GM19372 (cell line): Measurements from ENCODE around the gene TNFRSF1B.

Source experiments
- ATAC-seq: cut with Tn5 transposase; IDR thresholded peaks from one replicate; pipeline ENCODE4 v1.9.1; 2021; ENCODE audit warnings: mild to moderate bottlenecking, low read depth, moderate library complexity; ENCODE audit not compliant: unreplicated experiment

The TNFRSF1B gene

DNA sequence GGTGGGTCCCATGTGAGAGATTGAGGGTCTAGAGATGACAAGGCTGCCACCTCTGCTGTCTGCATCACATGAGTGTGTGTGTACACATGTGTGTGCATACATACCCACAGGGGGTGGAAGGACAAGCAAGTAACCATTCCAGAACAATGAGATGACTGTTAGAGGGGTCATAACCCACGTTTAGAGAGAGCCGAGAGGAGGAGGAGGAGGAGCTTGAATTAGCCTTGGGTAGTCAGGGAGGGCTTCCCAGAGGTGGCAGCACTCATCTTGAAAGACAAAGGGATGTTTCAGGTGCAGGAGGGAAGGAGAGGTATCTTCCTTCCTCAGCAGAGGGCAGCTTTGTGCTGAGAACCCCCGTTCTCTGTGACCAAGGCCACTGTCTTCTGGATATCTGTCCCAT lies 21.3 kb downstream of the TNFRSF1B start:
- ATAC-seq = no peak

DNA sequence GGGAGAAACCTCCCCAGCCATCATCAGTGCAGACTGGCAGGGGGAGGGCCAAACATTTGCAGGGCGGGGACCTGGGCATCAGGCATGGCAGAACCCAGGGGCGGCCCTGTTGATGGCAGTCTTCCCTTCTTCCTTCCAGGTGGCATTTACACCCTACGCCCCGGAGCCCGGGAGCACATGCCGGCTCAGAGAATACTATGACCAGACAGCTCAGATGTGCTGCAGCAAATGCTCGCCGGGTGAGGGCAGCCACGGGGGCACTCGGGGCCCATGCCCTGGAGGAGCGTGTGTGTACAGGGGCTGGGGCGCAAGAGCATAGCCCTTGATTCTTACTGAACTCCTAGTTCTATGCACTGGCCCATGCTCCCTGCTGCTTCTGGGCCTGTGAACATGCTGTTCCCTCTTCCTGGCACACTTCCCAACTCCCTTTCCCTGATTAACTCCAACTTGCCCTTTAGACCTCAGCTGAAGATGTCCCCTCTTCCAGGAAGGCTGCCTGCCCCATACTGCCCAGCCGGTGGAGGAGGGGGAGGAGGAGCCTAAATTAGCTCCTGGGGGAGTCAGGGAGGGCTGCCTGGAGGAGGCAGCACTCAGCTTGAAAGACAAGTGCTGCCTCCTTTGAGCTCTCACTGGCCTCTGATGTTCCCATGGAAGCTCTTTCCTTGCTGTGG lies 22.0 kb downstream of the TNFRSF1B start:
- ATAC-seq = no peak

DNA sequence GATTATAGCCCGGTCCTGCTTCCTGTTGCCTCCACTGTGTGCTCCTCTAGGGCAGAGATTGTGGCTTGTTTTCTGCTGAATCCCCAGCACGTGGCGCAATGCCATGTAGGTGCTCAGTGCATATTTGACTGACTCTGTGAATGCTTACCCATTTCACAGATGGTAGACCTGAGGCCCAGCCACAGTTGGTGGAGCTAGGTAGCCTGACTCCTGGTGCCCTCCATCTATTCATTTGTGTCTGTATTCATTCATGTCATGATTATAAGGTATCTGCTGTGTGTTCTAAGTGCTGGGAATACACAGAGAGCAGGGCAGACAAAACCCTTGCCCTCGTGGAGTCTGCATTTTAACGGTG lies 22.5 kb downstream of the TNFRSF1B start:
- ATAC-seq = no peak

DNA sequence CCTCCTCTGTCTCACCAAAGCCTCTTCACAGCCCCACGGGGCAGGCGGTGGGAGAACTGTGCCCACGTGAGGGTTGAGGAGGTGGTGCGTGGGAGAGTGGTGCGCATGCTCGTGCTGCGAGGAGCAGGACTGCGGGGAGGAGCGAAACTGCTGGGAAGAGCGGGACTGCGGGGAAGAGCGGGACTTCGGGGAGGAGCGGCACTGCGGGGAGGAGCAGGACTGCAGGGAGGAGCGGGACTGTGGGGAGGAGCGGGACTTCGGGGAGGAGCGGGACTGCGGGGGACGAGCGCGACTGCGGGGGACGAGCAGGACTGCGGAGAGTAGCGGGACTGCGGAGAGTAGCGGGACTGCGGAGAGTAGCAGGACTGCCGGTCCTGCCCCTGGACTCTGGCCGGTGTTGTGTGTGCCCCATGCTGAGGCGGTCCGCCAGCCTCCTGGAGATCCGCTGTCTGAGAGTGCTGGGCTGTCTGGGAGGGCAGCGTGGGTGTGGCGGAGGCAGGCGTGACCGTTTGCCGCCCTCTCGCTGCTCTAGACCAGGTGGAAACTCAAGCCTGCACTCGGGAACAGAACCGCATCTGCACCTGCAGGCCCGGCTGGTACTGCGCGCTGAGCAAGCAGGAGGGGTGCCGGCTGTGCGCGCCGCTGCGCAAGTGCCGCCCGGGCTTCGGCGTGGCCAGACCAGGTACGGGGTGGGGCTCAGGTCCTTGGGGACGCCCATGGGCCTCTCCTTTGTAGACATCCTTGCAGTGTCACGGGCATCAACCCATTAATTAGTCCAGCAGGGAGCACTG lies 24.6 kb downstream of the TNFRSF1B start:
- no peak for ATAC-seq

DNA sequence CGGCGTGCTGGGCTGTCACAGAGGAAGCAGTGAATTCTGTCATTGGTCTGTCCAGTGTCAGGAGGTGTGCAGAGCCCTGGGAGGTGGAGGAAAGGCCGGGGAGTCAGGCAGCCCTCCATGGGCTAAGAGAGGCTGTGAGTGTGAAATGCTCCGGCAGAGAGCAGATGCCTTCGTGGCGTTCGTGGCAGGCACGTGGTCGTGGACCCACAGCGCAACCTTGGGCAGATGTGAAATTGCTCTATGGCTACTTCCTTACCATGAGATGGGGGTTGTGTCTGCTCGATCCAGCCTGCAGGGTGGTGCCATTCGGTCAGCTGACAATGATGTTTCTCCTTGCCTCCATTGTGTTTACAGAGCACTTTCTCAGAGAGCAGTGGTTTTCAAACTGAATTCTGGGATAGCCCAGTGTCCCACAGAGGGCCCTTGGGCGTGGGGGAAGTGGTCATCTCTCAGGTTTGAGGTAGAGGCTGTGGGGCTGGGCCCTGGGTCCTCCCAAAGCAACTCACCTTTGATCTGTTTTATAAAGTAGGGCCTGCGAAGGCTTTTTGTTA lies 27.9 kb downstream of the TNFRSF1B start:
- no peak for ATAC-seq

DNA sequence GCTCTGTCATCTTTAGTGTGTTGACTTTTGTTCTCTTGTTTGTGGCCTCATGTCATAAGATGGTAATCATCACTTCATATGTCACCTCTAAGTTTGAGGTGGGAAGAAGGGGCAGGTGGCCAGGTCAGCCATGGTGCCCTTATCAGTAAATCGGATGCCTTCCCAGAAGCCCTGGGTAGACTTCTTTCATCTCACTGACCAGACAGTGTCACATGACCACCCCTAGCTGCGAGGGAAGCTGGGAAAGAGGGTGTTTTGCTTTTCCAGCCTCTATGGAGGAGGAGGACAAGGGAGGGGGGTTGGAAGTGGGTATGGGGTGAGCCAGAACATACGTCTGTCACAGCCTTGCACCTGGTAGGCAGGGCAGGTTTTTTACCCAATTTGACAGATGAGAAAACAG lies 28.6 kb downstream of the TNFRSF1B start:
- ATAC-seq = no peak

DNA sequence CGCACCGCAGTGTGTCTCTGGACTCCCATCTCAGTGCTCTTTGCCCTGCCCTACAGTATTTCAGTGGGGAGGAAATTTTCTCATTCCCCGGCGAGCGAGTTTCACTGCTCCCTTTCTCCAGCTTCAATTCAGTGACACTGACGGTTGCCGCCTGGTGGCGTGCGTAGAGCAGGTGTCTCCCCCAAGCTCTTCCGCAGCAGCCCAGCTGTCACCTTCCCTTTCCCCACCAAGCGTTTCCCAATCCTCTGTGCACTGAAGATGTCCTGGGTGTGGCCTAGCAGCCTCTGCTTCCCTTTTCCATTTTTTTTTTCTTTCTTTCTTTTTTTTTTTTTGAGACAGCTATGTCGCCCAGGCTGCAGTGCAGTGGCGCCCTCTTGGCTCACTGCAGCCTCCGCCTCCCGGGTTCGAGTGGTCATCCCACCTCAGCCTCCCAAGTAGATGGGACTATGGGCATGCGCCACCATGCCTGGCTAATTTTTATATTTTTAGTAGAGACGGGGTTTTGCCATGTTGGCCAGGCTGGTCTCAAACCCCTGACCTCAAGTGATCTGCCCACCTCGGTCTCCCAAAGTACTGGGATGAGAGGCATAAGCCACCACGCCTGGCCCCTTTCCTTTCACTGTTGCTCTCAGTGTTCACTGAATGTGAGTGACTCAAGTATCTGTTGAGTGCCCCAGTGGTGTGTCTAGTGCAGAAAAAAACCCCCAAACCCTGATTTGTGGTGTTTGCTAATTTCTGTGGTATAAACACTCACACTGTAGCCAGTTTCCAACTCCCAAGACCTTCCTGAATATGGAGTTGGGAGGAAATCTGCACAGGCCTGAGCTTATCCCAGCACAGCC lies 30.1 kb downstream of the TNFRSF1B start:
- no peak for ATAC-seq

DNA sequence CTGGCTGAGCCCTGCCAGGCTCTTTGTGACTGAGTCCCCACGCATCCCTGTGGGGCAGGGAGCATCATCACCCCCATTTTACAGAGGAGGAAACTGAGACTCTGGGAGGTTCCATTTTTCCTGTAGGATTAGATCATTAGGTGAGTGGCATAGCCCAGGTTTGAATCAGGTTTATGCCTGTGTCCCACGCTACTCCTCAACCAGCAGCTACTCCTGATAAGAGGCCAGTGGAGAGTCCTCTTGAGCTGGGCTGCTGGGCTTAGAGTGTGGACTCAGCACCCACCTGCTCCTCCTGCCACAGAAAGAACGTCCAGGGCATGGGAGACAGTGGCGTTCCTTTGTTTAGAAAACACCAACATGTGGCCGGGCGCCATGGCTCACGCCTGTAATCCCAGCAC lies 30.7 kb downstream of the TNFRSF1B start:
- no peak for ATAC-seq

DNA sequence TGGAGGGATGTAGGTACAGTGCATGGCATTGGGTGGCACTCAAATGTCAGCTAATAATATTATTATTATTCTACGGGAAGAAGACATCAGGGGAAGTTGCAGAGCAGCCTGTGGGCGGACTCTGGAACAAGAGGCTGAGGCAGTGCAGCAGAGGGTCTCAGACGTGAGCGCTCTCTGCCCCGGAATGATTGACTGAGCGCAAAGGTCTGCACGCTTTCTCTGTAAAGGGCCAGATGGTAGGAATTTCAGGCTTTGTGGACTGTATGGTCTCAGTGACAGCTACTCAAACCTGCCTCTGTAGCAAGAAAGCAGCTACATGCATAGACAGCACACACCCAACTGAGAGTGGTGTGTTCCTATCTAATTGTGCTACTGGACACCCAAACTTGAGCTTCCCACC lies 33.4 kb downstream of the TNFRSF1B start:
- no peak for ATAC-seq

DNA sequence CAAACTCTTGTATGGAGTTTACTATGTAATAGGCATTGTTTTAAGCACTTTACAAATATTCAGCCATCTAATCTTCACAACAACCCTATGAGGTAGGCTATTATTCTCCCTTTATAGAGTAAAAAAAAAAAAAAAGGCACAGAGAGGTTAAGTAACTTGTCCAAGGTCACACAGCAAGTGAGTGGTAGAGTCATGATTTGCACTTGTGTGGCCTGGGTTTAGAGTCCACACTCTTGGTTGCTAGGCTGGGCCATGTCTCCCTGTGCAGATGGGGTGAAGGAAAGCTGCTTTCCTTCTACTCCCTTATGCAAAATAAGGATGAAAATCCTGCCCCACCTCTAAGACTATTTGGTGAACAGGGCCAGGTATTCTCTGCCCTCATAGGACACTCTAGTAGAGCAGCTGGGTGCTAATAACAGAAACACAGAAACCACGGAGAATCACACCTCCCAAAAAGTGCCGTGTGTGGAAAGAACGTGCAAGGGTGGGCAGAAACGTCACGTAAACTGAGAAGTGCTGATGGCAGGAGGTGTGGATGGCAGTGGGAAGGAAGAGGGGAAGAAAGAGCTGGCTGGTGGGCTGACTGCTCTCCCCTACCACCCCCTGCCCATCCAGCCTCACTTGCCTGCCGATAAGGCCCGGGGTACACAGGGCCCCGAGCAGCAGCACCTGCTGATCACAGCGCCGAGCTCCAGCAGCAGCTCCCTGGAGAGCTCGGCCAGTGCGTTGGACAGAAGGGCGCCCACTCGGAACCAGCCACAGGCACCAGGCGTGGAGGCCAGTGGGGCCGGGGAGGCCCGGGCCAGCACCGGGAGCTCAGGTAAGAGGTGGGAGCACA lies 34.8 kb downstream of the TNFRSF1B start:
- ATAC-seq = no peak

DNA sequence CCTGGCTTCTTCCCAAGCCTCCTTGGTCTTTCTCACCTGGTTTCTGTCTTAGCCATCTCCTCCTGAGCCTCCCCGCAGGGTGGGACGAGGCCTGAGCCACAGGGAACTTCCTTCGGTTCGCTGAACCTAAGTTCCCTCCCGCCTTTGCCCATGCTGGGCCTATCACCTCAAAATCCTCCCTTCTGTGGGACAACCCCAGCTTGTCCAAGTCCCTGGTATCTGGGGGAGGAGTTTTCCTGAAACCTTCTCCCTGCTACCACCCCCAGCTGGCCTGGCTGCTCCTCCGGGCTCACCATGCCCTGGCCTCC lies 35.4 kb downstream of the TNFRSF1B start:
- ATAC-seq = no peak

DNA sequence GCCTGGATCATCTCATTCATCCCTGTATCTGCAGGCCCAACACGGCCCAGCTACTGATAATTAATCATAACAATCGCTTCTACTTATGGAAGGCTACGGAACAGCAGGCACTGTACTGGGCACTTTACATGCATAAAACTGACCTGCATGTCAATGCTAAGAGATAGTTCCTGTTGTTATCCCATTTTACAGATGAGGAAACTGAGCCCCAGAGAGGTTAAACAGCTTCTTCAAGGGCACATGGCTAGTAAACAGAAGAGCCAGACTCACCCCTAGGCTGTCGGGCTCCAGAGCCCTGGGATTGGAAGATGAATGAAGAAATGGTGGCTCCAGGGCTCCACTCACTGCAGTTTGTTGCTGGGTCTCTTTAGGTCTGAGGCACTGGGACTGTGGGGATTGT lies 35.8 kb downstream of the TNFRSF1B start:
- no peak for ATAC-seq

DNA sequence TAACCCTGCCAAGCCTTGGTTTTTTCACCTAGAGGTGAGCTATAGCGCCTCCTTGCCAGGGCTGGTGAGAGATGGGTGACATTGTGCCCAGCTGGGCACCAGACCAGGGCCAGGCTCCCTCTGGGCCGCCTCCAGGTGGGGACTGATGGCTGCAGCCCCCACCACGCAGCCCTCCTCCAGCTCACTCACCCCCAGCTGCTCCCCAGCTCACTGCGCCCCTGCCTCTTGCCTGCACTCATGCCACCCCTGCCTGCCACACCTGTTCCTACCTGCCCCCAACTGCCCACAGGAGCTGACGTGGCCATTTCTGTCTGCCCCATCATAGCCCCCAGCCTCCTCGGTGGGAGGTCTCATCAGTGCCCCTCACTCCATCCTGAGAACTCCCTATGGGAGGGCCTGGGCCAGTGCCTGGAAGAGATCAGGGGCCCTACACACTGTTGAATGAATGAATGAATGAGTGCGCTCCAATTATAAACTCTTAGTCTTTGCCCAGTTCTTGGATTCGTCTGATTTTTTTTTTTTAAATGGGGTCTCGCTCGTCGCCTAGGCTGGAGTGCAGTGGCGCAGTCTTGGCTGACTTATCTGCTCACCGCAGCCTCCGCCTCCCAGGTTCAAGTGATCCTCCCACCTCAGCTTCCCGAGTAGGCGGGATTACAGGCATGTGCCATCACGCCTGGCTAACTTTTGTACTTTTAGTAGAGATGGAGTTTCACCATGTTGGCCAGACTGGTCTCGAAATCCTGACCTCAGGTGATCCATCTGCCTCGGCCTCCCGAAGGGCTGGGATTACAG lies 36.6 kb downstream of the TNFRSF1B start:
- no peak for ATAC-seq

DNA sequence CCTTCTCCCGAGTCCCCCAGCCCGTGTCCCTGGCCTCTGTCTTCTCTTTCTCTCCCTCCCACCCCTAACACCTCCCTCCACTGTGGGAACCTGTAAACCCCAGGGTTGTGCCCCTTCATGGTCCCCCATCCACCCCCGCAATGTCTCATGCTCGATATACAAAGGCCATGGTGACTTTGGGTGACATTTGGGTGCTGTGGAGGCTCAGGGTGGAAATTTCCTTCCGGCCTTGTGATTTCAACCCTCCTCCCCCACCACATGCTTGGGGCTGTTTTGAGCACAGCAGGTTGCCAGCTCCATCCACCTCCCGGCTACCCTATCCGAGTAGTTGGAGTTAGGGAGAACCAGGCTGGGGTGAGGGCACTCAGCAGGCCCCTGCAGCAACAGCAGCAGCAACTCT lies 37.3 kb downstream of the TNFRSF1B start:
- ATAC-seq = no peak

DNA sequence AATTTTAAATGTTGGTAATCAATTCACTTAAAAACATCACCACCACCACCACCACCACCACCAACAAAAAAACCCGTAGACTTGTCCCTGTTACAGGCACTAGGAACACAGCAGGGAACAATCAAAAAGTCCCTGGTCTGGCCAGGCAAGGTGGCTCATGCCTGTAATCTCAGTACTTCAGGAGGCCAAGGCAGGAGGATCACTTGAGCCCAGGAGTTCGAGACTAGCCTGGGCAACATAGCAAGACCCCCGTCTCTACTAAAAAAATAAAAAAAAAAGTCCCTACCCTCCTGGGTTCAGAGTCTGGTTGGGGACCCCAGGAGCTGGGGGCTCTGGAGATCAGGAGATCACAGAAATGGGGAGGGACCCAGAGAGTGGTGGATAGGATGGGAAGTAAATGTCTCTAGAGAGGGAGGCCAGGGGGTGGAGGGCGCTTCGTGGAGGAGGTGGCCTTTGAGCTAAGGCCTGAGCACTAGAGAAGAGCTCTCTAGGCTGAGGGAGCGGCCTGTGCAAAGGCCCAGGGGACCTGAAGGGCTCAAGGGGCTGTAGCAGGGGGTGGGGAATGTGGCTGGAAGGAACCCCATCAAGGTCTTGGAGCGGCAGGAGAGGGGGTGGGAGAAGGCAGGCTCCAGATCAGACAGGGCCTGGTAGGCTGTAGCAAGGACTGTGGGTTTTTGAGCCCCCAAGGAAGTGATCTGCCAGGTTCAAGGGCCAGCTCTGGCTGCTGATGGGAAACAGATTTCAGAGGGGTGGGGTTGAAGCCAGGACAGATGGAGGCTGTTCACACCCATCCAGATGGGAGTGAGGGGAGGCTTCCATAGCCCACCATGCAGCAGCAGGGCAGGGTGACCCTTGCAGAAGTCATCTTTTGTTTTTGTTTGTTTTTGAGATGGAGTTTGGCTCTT lies 38.2 kb downstream of the TNFRSF1B start:
- ATAC-seq = no peak

DNA sequence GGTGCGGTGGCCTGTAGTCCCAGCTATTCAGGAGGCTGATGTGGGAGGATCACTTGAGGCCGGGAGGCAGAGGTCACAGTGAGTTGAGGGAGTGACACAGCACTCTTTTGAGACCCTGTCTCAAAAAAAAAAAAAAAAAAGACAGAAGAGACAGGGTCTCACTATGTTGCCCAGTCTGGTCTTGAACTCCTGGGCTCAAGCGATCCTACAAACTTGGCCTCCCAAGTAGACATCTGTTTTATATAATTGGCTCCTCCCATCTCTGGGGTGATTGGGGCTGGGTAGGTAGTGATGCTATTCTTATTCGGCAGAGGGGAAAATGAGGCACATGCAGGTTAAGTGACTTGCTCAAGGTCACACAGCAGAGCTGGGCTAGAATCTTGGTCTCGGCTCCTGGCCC lies 39.4 kb downstream of the TNFRSF1B start:
- no peak for ATAC-seq

DNA sequence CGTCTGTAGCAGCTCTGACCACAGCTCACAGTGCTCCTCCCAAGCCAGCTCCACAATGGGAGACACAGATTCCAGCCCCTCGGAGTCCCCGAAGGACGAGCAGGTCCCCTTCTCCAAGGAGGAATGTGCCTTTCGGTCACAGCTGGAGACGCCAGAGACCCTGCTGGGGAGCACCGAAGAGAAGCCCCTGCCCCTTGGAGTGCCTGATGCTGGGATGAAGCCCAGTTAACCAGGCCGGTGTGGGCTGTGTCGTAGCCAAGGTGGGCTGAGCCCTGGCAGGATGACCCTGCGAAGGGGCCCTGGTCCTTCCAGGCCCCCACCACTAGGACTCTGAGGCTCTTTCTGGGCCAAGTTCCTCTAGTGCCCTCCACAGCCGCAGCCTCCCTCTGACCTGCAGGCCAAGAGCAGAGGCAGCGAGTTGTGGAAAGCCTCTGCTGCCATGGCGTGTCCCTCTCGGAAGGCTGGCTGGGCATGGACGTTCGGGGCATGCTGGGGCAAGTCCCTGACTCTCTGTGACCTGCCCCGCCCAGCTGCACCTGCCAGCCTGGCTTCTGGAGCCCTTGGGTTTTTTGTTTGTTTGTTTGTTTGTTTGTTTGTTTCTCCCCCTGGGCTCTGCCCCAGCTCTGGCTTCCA lies 40.1 kb downstream of the TNFRSF1B start:
- no peak for ATAC-seq

DNA sequence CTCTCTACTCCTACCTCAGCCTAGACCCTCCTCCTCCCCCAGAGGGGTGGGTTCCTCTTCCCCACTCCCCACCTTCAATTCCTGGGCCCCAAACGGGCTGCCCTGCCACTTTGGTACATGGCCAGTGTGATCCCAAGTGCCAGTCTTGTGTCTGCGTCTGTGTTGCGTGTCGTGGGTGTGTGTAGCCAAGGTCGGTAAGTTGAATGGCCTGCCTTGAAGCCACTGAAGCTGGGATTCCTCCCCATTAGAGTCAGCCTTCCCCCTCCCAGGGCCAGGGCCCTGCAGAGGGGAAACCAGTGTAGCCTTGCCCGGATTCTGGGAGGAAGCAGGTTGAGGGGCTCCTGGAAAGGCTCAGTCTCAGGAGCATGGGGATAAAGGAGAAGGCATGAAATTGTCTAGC lies 41.5 kb downstream of the TNFRSF1B start:
- no peak for ATAC-seq
